Neural progenitor cell (in vitro differentiated cells): ENCODE measurements around the gene RPS6KA1. TPM values are rescaled to one million over a fixed set of nuclear protein-coding genes. Genes with fewer than 3 reads are reported as not detected.
A peak's percentile ranks its signal among the peaks of the same experiment; 100 is the strongest.

Experiments
- DNase-seq: peaks from one replicate; pipeline ENCODE4 v3.0.0-alpha.2; 2016; ENCODE audit warnings: low spot score
- H2AFZ ChIP-seq: fragments of 200-600 bp; sonication (generic); replicated peaks from 2 replicates; pipeline ENCODE4 v1.6.1; 2016; ENCODE audit warnings: antibody characterized with exemption
- H3F3A ChIP-seq: fragments of 200-600 bp; sonication (generic); 2 replicates; pipeline ENCODE4 v1.6.1; 2016; ENCODE audit warnings: antibody characterized with exemption, low read depth
- H3K27ac ChIP-seq: fragments of 200-600 bp; sonication (generic); 2 replicates; pipeline ENCODE4 v1.5.1; 2016; ENCODE audit warnings: mild to moderate bottlenecking
- H3K27me3 ChIP-seq: fragments of 200-600 bp; sonication (generic); 2 replicates; pipeline ENCODE4 v1.6.1; 2016; ENCODE audit warnings: mild to moderate bottlenecking, moderate library complexity
- H3K36me3 ChIP-seq: fragments of 200-600 bp; sonication (generic); 2 replicates; pipeline ENCODE4 v1.5.1; 2016
- H3K4me1 ChIP-seq: fragments of 200-600 bp; sonication (generic); 2 replicates; pipeline ENCODE4 v1.6.1; 2016; ENCODE audit warnings: mixed run types
- H3K4me2 ChIP-seq: fragments of 200-600 bp; sonication (generic); 2 replicates; pipeline ENCODE4 v1.6.1; 2016
- H3K4me3 ChIP-seq: fragments of 200-600 bp; sonication (generic); 2 replicates; pipeline ENCODE4 v1.5.1; 2016
- H3K79me2 ChIP-seq: fragments of 200-600 bp; sonication (generic); 2 replicates; pipeline ENCODE4 v1.6.1; 2016; ENCODE audit warnings: low read depth
- H3K9ac ChIP-seq: fragments of 200-600 bp; sonication (generic); 2 replicates; pipeline ENCODE4 v1.6.1; 2016
- H3K9me3 ChIP-seq: fragments of 200-600 bp; sonication (generic); 2 replicates; pipeline ENCODE4 v1.5.1; 2016; ENCODE audit warnings: low read depth
- H4K20me1 ChIP-seq: fragments of 200-600 bp; sonication (generic); 2 replicates; pipeline ENCODE4 v1.6.1; 2016; ENCODE audit warnings: low read depth
- H3K27ac Mint-ChIP-seq: 3 replicates; pipeline ENCODE4 v1.8.0; 2021; ENCODE audit warnings: mixed read lengths
- H3K27me3 Mint-ChIP-seq: 2 replicates; pipeline ENCODE4 v1.8.0; 2022; ENCODE audit warnings: low read depth, mild to moderate bottlenecking, inconsistent platforms, moderate library complexity, mixed read lengths; ENCODE audit not compliant: insufficient read depth
- H3K36me3 Mint-ChIP-seq: 3 replicates; pipeline ENCODE4 v1.8.0; 2021; ENCODE audit warnings: mixed read lengths
- H3K4me1 Mint-ChIP-seq: 3 replicates; pipeline ENCODE4 v1.8.0; 2021; ENCODE audit warnings: mixed read lengths
- H3K4me3 Mint-ChIP-seq: 3 replicates; pipeline ENCODE4 v1.8.0; 2021; ENCODE audit warnings: mild to moderate bottlenecking, moderate library complexity, mixed read lengths
- H3K9me3 Mint-ChIP-seq: 3 replicates; pipeline ENCODE4 v1.8.0; 2020; ENCODE audit warnings: mixed read lengths
- EZH2 ChIP-seq: fragments of 200-600 bp; sonication (generic); IDR thresholded peaks from 2 replicates; pipeline ENCODE4 v1.6.1; 2017; ENCODE audit warnings: antibody characterized with exemption, mild to moderate bottlenecking, moderate library complexity
- EZH2phosphoT487 ChIP-seq: fragments of 200-600 bp; sonication (generic); IDR thresholded peaks from 2 replicates; pipeline ENCODE4 v1.6.1; 2017; ENCODE audit warnings: antibody characterized with exemption
- total RNA-seq: library from RNA; depleted of rRNA; stranded (reverse); fragments of >200 nt; gene quantifications from 2 replicates; pipeline ENCODE4 v1.2.3, GENCODE V29; 2015; ENCODE audit warnings: low replicate concordance
- TF ChIP-seq, protein P1 (sequence below): fragments of 200-600 bp; sonication (generic); IDR thresholded peaks from 2 replicates; pipeline ENCODE4 v1.5.1; 2017; ENCODE audit warnings: antibody characterized with exemption, mild to moderate bottlenecking

The RPS6KA1 gene
- total RNA-seq, 1 donor from 2014 or later, result 18.7 TPM

DNA sequence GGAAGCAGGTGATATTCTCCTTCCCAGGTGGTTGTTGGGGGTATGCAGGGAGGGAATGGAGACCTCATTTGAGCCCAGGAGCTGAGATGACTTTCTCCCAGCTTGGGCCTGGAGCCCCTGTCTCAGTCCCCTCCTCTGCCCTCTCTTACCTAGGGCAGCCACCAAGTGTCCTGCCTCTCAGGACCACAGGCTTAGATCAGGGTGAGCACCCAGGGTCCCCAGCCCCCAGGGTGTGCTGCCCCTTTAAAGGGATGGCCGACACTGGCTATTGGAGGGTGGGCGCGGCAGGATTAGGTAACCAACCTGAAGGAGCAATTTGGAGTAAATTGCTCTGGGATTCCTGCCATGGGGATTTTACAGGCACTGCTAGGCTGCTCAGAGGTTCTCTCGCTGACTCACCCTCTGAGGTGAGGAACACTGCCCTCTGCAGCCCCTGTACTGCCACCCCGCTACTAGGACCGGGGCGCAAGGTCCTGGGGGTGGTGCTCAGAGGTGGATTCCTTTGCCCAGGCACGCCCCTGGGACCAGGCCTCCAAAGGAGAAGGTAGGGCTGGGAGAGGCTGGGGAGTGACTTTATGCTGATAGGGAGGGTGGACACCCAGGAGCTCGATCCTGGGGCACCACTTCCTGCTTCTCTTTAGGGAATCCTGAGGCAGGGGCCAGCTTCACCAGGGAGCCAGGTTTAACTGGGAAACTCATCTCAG, 1.5 kb downstream of the RPS6KA1 start:
- no peak for TF ChIP-seq EZH2phosphoT487
- no peak for TF ChIP-seq EZH2
- TF ChIP-seq, protein P1, sequence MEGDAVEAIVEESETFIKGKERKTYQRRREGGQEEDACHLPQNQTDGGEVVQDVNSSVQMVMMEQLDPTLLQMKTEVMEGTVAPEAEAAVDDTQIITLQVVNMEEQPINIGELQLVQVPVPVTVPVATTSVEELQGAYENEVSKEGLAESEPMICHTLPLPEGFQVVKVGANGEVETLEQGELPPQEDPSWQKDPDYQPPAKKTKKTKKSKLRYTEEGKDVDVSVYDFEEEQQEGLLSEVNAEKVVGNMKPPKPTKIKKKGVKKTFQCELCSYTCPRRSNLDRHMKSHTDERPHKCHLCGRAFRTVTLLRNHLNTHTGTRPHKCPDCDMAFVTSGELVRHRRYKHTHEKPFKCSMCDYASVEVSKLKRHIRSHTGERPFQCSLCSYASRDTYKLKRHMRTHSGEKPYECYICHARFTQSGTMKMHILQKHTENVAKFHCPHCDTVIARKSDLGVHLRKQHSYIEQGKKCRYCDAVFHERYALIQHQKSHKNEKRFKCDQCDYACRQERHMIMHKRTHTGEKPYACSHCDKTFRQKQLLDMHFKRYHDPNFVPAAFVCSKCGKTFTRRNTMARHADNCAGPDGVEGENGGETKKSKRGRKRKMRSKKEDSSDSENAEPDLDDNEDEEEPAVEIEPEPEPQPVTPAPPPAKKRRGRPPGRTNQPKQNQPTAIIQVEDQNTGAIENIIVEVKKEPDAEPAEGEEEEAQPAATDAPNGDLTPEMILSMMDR, result peak; percentile 51
- H3K79me2 ChIP-seq, result peaks cover 39% of the 10 kb centered on the region
- H2AFZ ChIP-seq, result no peak overlapping the region
- H3K27me3 ChIP-seq, result peaks cover 6% of the 10 kb centered on the region
- peaks cover 27% of the 10 kb centered on the region for H4K20me1 ChIP-seq
- no peak overlapping the region for H3K9ac ChIP-seq
- H3K4me3 ChIP-seq, result peak overlapping the region; percentile 91
- peaks cover 12% of the 10 kb centered on the region for H3K27me3 Mint-ChIP-seq
- H3K4me3 Mint-ChIP-seq, result peak overlapping the region; percentile 88
- H3K4me1 Mint-ChIP-seq, result peaks cover 19% of the 10 kb centered on the region
- H3K9me3 Mint-ChIP-seq, result no peaks in the 10 kb centered on the region
- peak overlapping the region; percentile 98 for H3K4me2 ChIP-seq
- DNase-seq, result peak; percentile 81
- no peak overlapping the region for H3K27ac Mint-ChIP-seq
- no peaks in the 10 kb centered on the region for H3K36me3 ChIP-seq
- no peak overlapping the region for H3K27ac ChIP-seq
- H3K9me3 ChIP-seq, result no peaks in the 10 kb centered on the region
- H3F3A ChIP-seq, result peaks cover 24% of the 10 kb centered on the region
- H3K4me1 ChIP-seq, result peaks cover 22% of the 10 kb centered on the region
- H3K36me3 Mint-ChIP-seq, result no peaks in the 10 kb centered on the region

DNA sequence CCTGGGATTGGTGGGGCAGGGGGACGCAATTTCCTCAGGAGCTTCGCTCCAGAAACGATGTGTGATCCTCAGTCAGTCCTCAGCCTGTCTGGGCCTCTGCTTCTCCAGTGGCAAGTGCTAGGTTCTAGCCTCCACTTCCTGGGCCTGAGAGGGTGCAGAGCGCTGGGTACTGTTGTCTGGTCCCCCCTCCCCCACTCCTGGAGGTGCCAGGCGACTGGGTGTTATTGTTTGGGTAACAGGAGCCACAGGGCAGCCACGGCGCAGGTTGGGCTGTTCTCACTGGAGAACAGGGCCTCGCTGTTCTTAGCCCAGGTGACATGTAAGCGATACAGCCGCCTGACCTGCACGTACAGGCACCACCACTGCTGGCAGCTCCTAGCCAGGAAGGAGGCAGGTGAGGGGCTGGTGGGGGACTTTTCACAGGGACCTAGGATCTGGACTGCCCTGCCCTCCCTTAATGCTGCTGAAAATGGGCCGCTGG, 2.1 kb downstream of the RPS6KA1 start:
- Mint-ChIP-seq H3K4me1 (peaks cover 19% of the 10 kb centered on the region), H3K9me3 (no peaks in the 10 kb centered on the region), H3K27me3 (peaks cover 12% of the 10 kb centered on the region), H3K4me3 (no peak overlapping the region), H3K36me3 (no peaks in the 10 kb centered on the region), H3K27ac (no peak overlapping the region)
- Histone ChIP-seq H3K36me3 (no peaks in the 10 kb centered on the region), H4K20me1 (peaks cover 27% of the 10 kb centered on the region), H2AFZ (no peak overlapping the region), H3K79me2 (peaks cover 39% of the 10 kb centered on the region), H3K4me1 (peaks cover 22% of the 10 kb centered on the region), H3F3A (peaks cover 24% of the 10 kb centered on the region), H3K27me3 (peaks cover 6% of the 10 kb centered on the region), H3K9ac (no peak overlapping the region), H3K27ac (no peak overlapping the region), H3K9me3 (no peaks in the 10 kb centered on the region), H3K4me2 (peak overlapping the region; percentile 98), H3K4me3 (peak overlapping the region; percentile 91)
- no peak for DNase-seq
- TF ChIP-seq EZH2 (no peak), EZH2phosphoT487 (no peak)
- TF ChIP-seq, protein P1, result no peak

DNA sequence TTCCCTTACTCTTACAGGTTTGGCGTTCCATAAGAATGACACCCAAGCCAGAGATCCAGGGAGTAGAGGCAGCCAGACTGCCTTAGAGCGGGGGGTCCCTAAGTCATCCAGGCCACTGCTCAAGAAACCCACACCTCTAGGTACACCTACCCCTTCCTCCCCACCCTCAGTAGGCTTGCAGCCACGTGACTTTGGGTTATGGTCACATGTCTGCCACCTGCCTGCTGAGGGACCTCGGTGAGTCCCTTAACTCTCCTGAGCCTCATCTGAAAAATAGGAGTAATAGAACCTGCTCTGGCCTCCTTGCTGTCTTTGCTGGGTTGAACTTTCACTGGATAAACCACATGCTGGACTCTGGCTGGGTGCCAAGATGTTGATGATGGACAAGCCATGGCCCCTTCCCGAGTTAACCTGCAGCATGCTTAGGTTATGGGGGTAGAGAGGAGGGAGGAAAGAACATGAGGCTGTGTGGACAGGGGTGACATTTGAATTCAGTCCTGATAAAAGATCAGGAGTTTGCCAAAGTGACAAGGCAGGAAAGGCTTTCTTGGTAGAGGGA, 4.5 kb downstream of the RPS6KA1 start:
- peaks cover 10% of the 10 kb centered on the region for H3K27me3 Mint-ChIP-seq
- no peaks in the 10 kb centered on the region for H3K36me3 ChIP-seq
- no peak overlapping the region for H3K4me3 Mint-ChIP-seq
- peaks cover 6% of the 10 kb centered on the region for H3K27me3 ChIP-seq
- H3K79me2 ChIP-seq, result peaks cover 39% of the 10 kb centered on the region
- no peak overlapping the region for H2AFZ ChIP-seq
- H3K4me3 ChIP-seq, result no peak overlapping the region
- TF ChIP-seq EZH2, result no peak
- TF ChIP-seq, protein P1, result no peak
- H3F3A ChIP-seq, result peaks cover 16% of the 10 kb centered on the region
- H3K9me3 ChIP-seq, result no peaks in the 10 kb centered on the region
- H4K20me1 ChIP-seq, result peaks cover 32% of the 10 kb centered on the region
- H3K4me2 ChIP-seq, result no peak overlapping the region
- H3K4me1 Mint-ChIP-seq, result peaks cover 29% of the 10 kb centered on the region
- no peak overlapping the region for H3K27ac Mint-ChIP-seq
- H3K9me3 Mint-ChIP-seq, result no peaks in the 10 kb centered on the region
- H3K36me3 Mint-ChIP-seq, result peaks cover 2% of the 10 kb centered on the region
- H3K4me1 ChIP-seq, result peaks cover 21% of the 10 kb centered on the region
- H3K9ac ChIP-seq, result no peak overlapping the region
- no peak overlapping the region for H3K27ac ChIP-seq
- DNase-seq, result no peak
